ENCODE results near the gene LNP1. TPM values are rescaled to one million over a fixed set of nuclear protein-coding genes. Genes with fewer than 3 reads are reported as not detected.

LNP1 gene
- total and polyA plus RNA-seq, 9 of the 15 experiments (the other 6 are each of a cell fraction or from before 2014, with no cell fraction given): 1.9 to 5.2 (median 4.5) TPM

- TF ChIP-seq CBX5 (IDR thresholded peaks at IDR 0.05; ENCODE audit: borderline replicate concordance, low read depth): no peak
- TF ChIP-seq OTX1 (CRISPR knock-in tag; IDR thresholded peaks at IDR 0.05): no peak
- no peak for TF ChIP-seq CBFB (CRISPR knock-in tag; IDR thresholded peaks at IDR 0.05)
- no peak for TF ChIP-seq HMGN3 (IDR thresholded peaks at IDR 0.05; ENCODE audit: borderline replicate concordance, extremely low read depth, insufficient read length, low read depth, low read length)
- TF ChIP-seq FOSL1 (tag; conservative IDR thresholded peaks at IDR 0.05): no peak
- TF ChIP-seq ZBTB26 (CRISPR knock-in tag; IDR thresholded peaks at IDR 0.05): no peak
- TF ChIP-seq CC2D1A (IDR thresholded peaks at IDR 0.05): no peak
- TF ChIP-seq MYC (IDR thresholded peaks at IDR 0.05; ENCODE audit: low read depth, low read length): no peak
- no peak for TF ChIP-seq MYC (CRISPR knock-in tag; IDR thresholded peaks at IDR 0.05; ENCODE audit: borderline replicate concordance, low read depth)
- no peak for TF ChIP-seq SRSF1 (IDR thresholded peaks at IDR 0.05; ENCODE audit: low read depth, low read length)
- no peak for TF ChIP-seq RAD51 (IDR thresholded peaks at IDR 0.05; ENCODE audit: borderline replicate concordance, low read depth)
- no peak for TF ChIP-seq GATAD2A (IDR thresholded peaks at IDR 0.05)
- no peak for TF ChIP-seq NFE2L1 (tag; IDR thresholded peaks at IDR 0.05; ENCODE audit: borderline replicate concordance, low read depth)
- TF ChIP-seq SIX5 (IDR thresholded peaks at IDR 0.05; ENCODE audit: borderline replicate concordance in 1 of 2, insufficient read depth in 1 of 2, low read depth in 1 of 2, low read length in 2 of 2): no peak
- no peak for TF ChIP-seq ATF1 (CRISPR knock-in tag; IDR thresholded peaks at IDR 0.05)
- TF ChIP-seq ATF1 (tag; IDR thresholded peaks at IDR 0.05): no peak
- no peak for TF ChIP-seq STAG1 (CRISPR knock-in tag; IDR thresholded peaks at IDR 0.05; ENCODE audit: borderline replicate concordance)
- no peak for TF ChIP-seq HOMEZ (CRISPR knock-in tag; IDR thresholded peaks at IDR 0.05)
- TF ChIP-seq ATF6 (CRISPR knock-in tag; IDR thresholded peaks at IDR 0.05): no peak
- no peak for TF ChIP-seq MCM5 (IDR thresholded peaks at IDR 0.05; ENCODE audit: low read depth)
- no peak overlapping the region for H3K4me3 ChIP-seq
- no peaks in the 10 kb centered on the region for H3K9me1 ChIP-seq (ENCODE audit: control insufficient read depth, insufficient read depth, low read length)
- ATAC-seq (no peak), DNase-seq (ENCODE audit: extremely low read depth in 1 of 4, low spot score in 3 of 4) (no peak), FAIRE-seq (no peak)
- no peaks in the 10 kb centered on the region for H3K9me3 ChIP-seq (replicated peaks; ENCODE audit: control insufficient read depth, insufficient read depth, low read depth, low read length)
- BruUV-seq (replicated peaks): no TSS peak
- H3K79me2 ChIP-seq (ENCODE audit: control insufficient read depth, insufficient read depth, low read length): no peaks in the 10 kb centered on the region
- H3K4me1 ChIP-seq (replicated peaks in 1 of 2; ENCODE audit: control insufficient read depth in 2 of 2, insufficient read depth in 2 of 2, low read length in 2 of 2): peaks cover 0 to 2% of the 10 kb centered on the region in 2 experiments; a peak in 1 of 5 replicates
- H3K27me3 ChIP-seq (ENCODE audit: control insufficient read depth in 2 of 2, insufficient read depth in 2 of 2, low read length in 2 of 2): no peaks in the 10 kb centered on the region
- CTCF ChIA-PET (ENCODE audit: low intra/inter-chr PET ratio): no interaction called here
- H3K27ac ChIP-seq (ENCODE audit: extremely low read depth, low read depth, low read length): no peak overlapping the region
- H3K9ac ChIP-seq (ENCODE audit: insufficient read depth in 1 of 2, low read depth in 2 of 2, low read length in 2 of 2): no peak overlapping the region
- POLR2A ChIA-PET: no interaction called here
- in situ Hi-C loops (cut with MboI) (no loop called here), intact Hi-C loops (cut with micrococcal nuclease) (no loop called here)
- no peaks in the 10 kb centered on the region for H3K36me3 ChIP-seq (ENCODE audit: control insufficient read depth, insufficient read depth, low read length)
- H4K20me1 ChIP-seq (replicated peaks; ENCODE audit: control insufficient read depth, insufficient read depth, low read length): no peaks in the 10 kb centered on the region
- no peak overlapping the region for H3K4me2 ChIP-seq (ENCODE audit: insufficient read depth, low read length)
- no peak overlapping the region for H2AFZ ChIP-seq (ENCODE audit: low read depth, low read length)
- WGBS (ENCODE audit: insufficient coverage, low coverage, missing lambda C conversion rate): 4% methylated on average over 2 of the region's 2 CpGs
These were observed 80.8 kb downstream of the LNP1 start for GRCh38 chr3:100482176-100482575.

Measured in K562 (cell line).